ENCODE results near the gene ABCB8. TPM values are rescaled to one million over a fixed set of nuclear protein-coding genes. Genes with fewer than 3 reads are reported as not detected.

ABCB8 gene
- total RNA-seq, result 38.6 and 45.9 TPM in 2 replicates

DNA sequence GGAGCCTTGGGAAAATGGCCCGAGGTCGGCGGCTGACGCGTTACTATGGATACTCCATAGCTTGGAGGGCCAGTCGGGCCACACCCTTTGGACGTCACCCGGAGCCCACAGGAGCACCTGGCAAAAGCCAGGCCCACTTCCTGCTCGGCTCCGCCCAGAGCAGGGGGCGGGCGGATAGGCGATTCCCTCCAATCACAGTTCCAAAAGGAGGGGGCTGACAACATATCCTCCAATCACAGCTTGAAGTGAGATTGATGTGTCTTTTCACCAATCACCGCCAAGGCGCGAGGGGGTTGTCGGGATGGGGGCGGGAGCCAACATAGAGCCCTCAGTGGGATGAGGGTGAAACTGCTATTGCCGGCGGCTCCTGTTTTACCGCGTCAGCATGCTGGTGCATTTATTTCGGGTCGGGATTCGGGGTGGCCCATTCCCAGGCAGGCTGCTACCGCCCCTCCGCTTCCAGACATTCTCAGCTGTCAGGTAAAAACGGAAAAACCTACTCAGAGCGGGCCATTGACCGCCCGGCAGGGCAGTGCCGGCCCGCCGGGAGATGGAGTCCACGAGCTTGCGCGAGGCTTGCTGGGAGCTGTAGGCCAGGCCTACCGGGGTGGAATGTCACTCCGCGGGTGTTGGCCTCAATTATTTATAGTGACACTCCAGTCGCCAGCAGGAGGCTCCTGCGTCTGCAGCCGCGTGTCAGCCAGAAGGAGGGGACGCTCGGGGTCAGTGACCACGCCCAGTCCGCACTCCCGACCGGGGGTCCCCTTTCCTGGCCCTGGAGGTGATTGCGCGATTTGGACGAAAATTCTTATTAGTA, at the start of gene ABCB8:
ABCB8 (plus strand) TSS at position 320 of the 817 bp plus-strand sequence; CDS start at position 386, 66 bp downstream.

DNA sequence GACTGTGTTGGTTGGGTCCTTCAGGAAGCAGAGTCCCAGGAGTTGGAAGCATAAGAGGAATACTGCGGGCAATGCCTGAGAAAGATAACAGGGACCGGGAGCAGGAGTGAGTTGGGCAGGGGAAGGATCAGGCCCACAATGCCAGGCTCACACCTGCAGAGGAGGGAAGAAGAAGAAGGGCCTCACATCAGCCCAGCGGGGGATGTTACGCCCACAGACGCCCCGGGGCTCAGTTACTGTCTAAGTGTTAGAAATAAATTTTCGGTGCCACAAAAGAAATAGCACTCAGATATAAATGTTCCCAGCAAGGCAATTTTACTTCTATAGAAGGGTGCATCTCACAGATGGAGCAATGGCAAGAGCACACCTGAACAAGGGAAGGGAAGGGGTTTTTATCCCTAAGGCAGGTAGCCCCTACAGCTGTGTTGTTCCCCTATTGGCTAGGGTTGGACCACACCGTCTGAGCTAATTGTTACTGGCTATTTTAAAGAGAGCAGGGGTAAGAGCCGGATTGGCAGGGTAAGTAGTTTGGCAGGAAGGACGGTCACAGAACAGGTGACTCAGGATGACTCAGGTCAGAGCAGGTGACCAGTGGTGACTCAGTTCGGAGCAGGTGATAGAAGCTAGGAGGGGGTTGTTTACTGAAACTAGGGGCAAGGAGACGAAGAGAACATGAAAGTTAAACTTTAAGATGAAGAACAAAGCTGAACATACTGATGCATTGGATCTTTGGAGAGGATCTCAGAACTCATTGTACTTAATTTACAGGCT, 37.6 kb upstream of the ABCB8 start, which contains the start of gene NOS3:
NOS3 (plus strand) TSS at position 602 of the 771 bp plus-strand sequence. CDS start 2,787 bp downstream, outside the sequence.

DNA sequence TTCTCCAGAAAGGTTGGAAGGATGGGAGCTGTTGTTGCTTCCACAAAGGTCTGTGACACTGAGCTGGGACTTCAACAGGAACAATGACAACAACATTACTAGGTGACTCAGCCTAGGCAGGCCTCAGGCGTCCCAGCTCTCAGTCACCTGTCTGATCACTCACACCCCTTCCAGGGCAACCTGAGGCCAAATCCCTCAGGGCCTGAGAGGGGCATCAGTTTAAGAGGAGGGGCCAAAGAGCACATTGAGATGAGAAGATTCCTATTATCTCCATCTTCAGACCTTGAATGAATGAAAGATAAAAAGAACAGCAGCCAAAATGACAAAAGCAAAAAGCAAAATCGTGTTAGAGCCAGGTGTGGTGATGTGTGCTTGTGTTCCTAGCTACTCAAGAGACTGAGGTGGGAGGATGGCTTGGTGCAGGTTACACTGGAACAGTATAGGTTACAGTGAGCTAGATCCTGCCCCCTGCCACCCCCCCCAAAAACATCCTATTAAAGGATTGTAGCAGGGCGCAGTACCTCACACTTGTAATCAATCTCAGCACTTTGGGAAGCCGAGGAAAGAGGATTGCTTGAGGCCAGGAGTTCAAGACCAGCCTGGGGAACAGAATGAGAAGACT, 3.7 kb upstream of the ABCB8 start, which contains the start of gene ATG9B:
ATG9B (minus strand) TSS at position 60 of the 622 bp plus-strand sequence. CDS start 71 bp downstream, outside the sequence.

DNA sequence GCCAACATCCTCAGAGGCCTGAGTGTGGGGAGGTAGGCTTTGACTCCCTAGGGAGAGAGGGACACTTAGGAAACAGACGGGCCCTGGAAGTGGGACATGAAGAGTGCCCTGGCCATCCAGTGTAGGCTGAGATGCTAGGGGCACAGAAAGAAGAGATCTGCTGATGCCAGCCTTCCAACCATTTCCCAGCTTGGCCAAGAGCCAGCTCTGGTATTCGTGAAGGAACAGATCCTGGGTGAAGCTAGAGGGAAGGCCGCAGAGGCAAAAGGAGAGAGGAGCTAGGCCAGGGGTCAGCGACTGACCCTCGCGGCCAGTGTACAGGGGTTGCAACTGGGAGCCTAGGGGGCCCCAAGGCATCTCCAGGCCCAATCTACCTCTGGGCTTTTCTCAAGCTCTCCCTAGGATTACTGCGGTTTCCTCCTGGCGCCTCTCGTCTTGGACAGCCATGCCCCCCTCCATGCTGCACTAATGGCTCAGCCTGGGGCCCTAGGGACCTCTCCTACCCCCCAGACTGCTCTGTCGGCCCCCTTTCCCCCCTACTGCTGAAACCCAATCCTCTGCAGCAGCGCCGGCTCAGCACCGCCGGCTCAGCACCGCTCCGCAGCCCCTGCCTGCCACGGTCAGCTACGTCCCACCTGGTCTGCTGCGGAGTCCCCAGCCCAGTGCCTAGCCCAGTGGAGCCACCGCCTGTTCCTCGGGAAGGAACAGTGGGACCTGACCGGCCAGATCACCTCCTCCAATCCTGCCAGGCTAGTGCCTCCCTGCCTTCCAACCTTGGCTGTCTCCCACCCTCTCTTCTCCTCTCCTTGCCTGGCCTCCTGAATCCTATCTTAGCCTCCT, 19.9 kb downstream of the ABCB8 start, which contains the start of gene ASIC3:
ASIC3 (plus strand) TSS at position 556 of the 840 bp plus-strand sequence. CDS start 355 bp downstream, outside the sequence.

DNA sequence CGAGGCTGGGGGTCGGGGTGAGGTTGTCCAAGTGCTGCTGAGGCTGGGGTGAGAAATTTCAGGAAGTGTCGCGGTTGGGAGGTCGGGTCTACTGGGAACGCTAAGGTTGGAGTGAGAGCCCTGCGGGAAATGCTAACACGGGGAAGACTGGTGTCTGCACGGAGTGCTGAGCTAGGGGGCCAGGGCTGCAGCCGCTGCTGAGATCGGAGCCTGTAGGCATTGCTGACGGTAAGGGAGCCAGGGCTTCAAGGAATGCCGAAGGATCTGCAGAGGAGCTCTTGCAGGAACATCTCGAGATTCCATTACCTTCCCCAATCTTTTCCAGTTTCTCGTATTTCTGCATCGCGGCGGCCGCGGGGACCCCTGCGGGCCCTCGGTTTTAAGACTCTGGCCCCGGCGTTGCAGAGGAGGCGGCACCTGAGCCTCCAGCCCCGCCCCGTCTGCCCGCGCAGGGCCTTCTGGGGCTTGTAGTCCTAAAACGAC, 29.3 kb downstream of the ABCB8 start, which contains the start of gene CDK5:
CDK5 (minus strand) TSS at position 392 of the 483 bp plus-strand sequence; CDS start at position 343, 49 bp downstream.

DNA sequence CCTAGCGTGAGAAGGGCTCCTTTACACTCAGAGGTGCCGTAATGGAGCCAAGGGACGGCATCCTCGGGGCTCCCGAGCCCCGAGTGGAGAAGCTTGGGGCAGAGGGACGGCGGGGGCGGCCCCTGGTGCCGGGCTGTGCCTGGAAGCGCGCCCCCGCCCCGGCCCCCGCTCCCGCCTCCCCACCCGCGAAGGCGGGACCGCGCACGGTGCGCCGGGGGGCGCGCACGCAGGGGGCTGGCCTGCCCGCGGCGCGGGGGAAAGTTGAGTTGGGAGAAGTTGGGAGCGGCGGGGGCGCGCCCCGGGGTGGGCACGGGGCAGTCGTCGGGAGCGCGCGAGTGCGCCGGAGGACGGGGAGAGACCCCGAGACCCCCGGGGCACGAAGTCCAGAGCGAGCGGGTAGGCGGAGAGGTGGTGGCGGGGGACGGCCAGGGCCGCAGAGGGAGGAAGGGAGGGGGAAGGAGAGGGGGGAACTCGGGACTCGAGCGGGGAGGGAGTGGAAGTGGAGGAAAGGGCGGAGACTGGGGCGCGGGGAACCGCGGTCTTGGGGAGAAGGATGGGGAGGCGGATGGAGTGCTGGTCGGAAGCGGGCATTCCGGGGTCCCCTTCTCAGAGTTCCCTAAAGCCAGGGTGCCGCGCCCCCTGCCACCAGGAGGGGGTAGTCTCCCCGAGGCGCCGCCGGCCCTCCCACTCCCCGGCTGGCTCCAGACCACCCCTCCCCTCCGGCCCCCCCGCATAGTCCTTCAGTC, 31.3 kb downstream of the ABCB8 start, which contains the start of gene SLC4A2:
SLC4A2 (plus strand) TSS at position 223 of the 746 bp plus-strand sequence. CDS start 2,399 bp downstream, outside the sequence.

DNA sequence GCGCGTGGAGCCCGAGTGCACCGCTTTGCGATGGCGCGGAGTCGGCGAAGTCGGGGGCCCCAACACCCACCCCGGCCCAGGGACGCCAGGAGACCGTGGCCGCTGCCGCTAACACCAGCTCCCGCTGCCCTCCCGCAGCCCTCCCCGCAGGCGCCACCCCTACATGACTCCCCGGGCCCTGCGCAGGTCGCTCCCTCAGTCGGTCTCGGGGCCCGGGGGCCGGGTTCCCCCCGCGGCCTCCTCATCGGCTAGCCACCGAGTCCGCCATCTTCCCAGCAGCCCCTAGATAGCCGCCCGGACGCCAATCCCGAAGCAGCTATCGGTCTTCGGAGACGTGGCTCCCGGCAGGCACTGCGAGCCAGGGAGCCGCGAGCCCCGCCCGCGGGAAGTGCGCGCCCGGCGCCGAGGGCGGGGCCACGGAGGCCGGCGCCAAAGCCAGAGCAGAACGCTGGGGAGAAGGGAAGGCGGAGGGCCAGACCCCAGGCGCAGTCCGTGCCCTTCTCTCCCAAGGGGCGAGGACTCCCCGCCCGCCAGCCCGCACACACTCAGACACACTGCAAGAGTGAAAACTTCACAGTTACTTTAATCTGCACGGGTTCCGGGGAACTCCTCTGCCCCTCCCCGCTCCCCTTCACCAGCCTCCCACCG, 52.4 kb downstream of the ABCB8 start, which contains the start of gene FASTK:
FASTK (minus strand) TSS at position 288 of the 648 bp plus-strand sequence; CDS start at position 245, 43 bp downstream.

DNA sequence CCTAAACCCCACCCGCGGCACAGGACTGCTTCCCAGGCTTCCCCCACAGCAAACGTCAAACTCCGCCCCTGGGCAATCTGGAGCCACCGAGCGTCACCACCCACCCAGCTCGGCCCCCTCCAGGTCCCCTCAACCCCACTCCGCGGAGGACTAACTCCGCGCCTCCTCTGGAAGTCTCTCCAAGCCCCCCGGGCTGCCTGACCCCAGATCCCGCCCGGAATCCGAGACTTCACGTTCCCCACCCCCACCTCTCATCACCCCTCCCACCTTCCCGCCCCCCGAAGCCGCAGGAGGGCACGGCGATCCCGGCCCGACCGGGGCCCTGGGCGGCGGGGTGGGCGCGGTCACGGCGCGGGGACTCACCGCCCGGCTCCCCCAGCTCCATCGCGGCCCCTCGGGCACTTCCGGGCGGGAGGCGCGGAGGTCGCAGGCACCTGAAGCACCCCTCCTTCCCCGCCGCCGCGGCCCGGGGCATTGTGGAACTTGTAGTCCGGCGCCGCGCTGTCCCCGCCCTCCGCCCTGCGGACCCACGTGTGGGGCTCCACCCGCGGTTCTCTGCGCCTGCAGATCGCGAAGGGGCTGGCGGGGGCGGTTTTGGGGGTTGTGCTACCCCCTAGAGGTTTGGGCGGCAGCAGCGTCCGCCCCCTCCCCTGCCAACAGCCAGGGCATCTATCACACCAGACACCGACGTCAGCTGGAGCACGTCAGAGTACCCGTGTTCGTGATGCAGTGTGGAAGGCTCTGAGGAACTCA, 55.0 kb downstream of the ABCB8 start, which contains the start of gene TMUB1:
TMUB1 (minus strand) TSS at position 423 of the 753 bp plus-strand sequence. CDS start 930 bp downstream, outside the sequence.

DNA sequence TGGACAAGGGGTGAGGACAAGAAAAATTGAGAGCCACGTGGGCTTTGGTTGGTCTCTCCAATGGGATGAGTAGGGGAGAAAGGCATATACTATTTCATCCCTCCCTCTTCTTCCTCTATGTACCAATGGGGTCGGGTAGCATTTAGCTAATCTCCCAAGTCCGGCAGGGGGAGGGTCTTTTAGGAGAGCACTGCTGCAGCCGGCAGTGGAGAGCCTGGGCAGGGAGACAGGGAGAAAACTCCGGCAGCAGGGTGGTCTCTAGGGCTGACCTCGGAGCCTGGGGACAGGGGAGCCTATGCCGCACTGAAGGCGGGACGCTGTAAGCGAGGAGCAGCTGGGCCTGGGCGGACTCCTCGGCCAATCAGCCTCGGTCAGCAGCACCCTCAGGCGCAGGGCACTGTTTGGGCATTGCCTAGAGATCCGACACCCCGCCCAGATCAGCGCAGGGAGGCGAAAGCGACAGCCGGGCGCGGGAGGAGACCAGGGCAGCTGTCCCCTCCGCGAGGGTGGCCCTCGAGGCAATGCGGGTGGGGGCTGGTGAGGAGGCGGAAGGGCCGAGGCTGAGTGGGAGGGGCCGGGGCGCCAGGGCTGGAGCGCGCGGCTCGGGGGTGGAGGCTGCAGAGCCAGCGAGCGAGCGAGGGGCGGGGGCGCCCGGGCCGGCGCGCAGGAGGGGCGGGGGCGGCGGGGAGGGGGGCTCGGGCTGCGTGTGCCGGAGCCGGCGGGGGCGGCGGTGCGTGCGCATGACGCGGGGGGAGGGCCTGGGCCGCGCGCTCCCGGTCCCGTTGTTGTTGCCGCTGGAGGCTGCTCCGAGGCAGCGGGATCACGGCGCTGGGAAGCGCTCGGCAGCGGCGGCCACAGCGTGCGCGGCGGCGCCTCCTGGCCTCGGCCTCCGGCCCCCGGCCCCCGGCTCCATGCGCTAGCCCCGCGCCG, 57.7 kb downstream of the ABCB8 start, which contains the start of gene AGAP3:
AGAP3 (plus strand) TSS at position 785 of the 930 bp plus-strand sequence. CDS start 267 bp downstream, outside the sequence.

Other genes starting within 250 kb of the ABCB8 start
- gene TMEM176B, start 228.1 kb upstream of the ABCB8 start, total RNA-seq, result not detected in 2 replicates
- gene TMEM176A, start 227.7 kb upstream of the ABCB8 start, total RNA-seq, result not detected in 2 replicates
- gene AOC1, start 175.9 kb upstream of the ABCB8 start, total RNA-seq, result not detected in 2 replicates
- 2.7 and 3.8 TPM in 2 replicates for gene KCNH2, start 50.1 kb upstream of the ABCB8 start, total RNA-seq
- gene NOS3, start 37.4 kb upstream of the ABCB8 start, total RNA-seq, result 2.1 and 6.5 TPM in 2 replicates
- gene ATG9B, start 4.0 kb upstream of the ABCB8 start, total RNA-seq, result 1.6 and 2.1 TPM in 2 replicates
- gene ASIC3, start 20.1 kb downstream of the ABCB8 start, total RNA-seq, result 0.05 TPM in 1 of 2 replicates, not detected in the other
- gene CDK5, start 29.4 kb downstream of the ABCB8 start, total RNA-seq, result 21.5 and 34.1 TPM in 2 replicates
- 92.3 and 104 TPM in 2 replicates for gene SLC4A2, start 31.1 kb downstream of the ABCB8 start, total RNA-seq
- 62.7 and 88.8 TPM in 2 replicates for gene FASTK, start 52.4 kb downstream of the ABCB8 start, total RNA-seq
- gene TMUB1, start 55.0 kb downstream of the ABCB8 start, total RNA-seq, result 20.2 and 25.5 TPM in 2 replicates
- gene AGAP3, start 58.0 kb downstream of the ABCB8 start, total RNA-seq, result 44.2 and 84.8 TPM in 2 replicates
- gene GBX1, start 139.2 kb downstream of the ABCB8 start, total RNA-seq, result not detected in 2 replicates
- gene ASB10, start 158.8 kb downstream of the ABCB8 start, total RNA-seq, result not detected in 2 replicates
- gene H2BK1, start 182.0 kb downstream of the ABCB8 start, total RNA-seq, result not detected in 2 replicates
- gene ABCF2, start 198.8 kb downstream of the ABCB8 start, total RNA-seq, result 71.6 and 85.4 TPM in 2 replicates
- 158 and 194 TPM in 2 replicates for gene CHPF2, start 204.0 kb downstream of the ABCB8 start, total RNA-seq
- gene SMARCD3, start 220.2 kb downstream of the ABCB8 start, total RNA-seq, result 25.7 and 41.3 TPM in 2 replicates

Data from smooth muscle cell of the umbilical artery (primary cell).